Astrocyte of the spinal cord (primary cell): Measurements from ENCODE around the gene C3orf52.

Experiments used
- DNase-seq: peaks from one replicate; pipeline ENCODE4 v3.0.0; 2011; ENCODE audit warnings: low read depth, low spot score
- H3K4me3 ChIP-seq: 2 replicates; pipeline ENCODE4 v1.5.1; 2011; ENCODE audit warnings: low read depth, mild to moderate bottlenecking, low read length, moderate library complexity
- CTCF ChIP-seq: IDR thresholded peaks from 2 replicates; pipeline ENCODE4 v1.5.1; 2012; ENCODE audit warnings: low read depth, mild to moderate bottlenecking, low read length, inconsistent platforms
- in situ Hi-C: cut with HindIII; loops from 2 replicates; pipeline ENCODE4 v1.10.0; 2017; ENCODE audit warnings: low sequenced_read_pairs

Gene C3orf52

GRCh38 chr3:112130638-112130993, 44.4 kb downstream of the C3orf52 start:
- H3K4me3 ChIP-seq: no peak overlapping the region
- no peak for DNase-seq
- no peak for TF ChIP-seq CTCF
- in situ Hi-C loops: no loop called here

DNA sequence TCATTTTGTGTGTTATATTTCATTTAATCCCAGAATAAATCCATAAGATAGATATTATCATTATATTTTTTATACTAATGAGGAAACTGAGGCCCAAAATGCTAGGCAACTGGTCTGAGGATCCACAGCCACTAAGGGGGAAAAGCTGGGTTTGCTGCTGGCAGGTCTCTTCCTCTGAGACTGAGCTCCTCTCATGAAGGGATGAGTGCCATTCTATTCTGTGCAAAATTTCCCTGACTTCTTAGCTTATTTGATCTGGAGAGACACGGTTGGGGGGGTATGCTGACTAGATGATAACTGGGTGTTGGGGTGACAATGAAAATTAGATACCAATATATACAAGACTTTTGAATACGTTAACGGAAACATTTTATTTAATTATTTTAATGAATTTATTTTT, 44.9 kb downstream of the C3orf52 start:
- no peak overlapping the region for H3K4me3 ChIP-seq
- TF ChIP-seq CTCF: no peak
- in situ Hi-C loops: no loop called here
- no peak for DNase-seq

DNA sequence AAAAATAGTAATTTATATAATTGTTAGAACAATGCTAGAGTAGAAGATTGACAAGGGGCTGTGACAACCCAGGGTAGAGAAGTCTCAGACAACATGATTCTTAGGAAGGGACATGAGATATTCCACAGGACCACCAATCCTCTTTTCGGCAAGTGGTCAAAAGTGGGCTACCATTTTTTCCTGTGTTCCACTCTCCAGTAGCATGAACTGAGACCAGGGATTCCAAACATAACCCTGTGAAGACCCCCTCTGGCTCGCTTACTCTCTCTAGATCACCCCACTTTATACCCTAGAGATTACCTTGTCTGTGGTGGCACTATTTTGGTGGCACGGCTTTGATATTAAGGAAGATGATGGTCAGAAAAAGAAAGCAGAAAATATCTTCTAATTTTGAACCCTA, 45.9 kb downstream of the C3orf52 start:
- no peak for DNase-seq
- TF ChIP-seq CTCF: no peak
- in situ Hi-C loops: no loop called here
- no peak overlapping the region for H3K4me3 ChIP-seq

DNA sequence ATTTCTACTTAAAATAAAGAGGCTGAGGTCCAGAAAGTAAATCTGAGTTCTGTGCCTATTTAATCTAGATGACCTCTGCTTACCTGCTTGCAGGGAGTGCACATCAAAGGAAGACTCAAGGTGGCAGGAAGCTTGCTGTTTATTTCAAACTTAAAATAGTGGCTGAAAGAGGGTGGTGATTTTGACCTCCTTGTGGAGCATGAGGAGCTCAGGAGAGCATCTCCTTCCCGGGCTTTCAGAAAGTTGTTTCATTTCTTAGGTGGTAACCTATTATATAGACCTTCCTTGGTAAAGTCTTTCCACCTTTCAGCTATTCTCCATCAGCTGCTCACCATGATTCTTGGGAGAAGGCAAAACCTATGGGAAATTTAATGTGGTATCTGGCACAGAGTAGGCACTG, 46.4 kb downstream of the C3orf52 start:
- H3K4me3 ChIP-seq: no peak overlapping the region
- no peak for TF ChIP-seq CTCF
- in situ Hi-C loops: no loop called here
- DNase-seq: no peak

GRCh38 chr3:112132975-112133448, 46.8 kb downstream of the C3orf52 start, which contains the start of gene GCSAM:
Gene GCSAM, minus strand, starts transcription at chr3:112133248. Its CDS starts 128 bp downstream, at chr3:112133120.
- in situ Hi-C loops: no loop called here
- no peak within 1 kb of the TSS for H3K4me3 ChIP-seq

GRCh38 chr3:112133626-112134334, 47.6 kb downstream of the C3orf52 start:
- DNase-seq: no peak
- TF ChIP-seq CTCF: no peak
- no peak overlapping the region for H3K4me3 ChIP-seq
- in situ Hi-C loops: no loop called here

More at GRCh38 chr3:112132975-112133448, 46.8 kb downstream of the C3orf52 start, which contains the start of gene GCSAM:
- DNase-seq: no peak
- no peak for TF ChIP-seq CTCF
